B cell (primary cell): ENCODE measurements around the gene KLHL10.

ENCODE experiments used
- CTCF ChIP-seq: fragments of 200-600 bp; IDR thresholded peaks from one replicate; pipeline ENCODE4 v1.8.0; 2022; ENCODE audit warnings: antibody characterized with exemption, mild to moderate bottlenecking
- EZH2 ChIP-seq: IDR thresholded peaks from 2 replicates; pipeline ENCODE4 v1.6.1; 2012; ENCODE audit warnings: borderline replicate concordance, low read depth, mild to moderate bottlenecking, moderate library complexity, low read length; ENCODE audit not compliant: insufficient read depth, poor library complexity, severe bottlenecking

DNA sequence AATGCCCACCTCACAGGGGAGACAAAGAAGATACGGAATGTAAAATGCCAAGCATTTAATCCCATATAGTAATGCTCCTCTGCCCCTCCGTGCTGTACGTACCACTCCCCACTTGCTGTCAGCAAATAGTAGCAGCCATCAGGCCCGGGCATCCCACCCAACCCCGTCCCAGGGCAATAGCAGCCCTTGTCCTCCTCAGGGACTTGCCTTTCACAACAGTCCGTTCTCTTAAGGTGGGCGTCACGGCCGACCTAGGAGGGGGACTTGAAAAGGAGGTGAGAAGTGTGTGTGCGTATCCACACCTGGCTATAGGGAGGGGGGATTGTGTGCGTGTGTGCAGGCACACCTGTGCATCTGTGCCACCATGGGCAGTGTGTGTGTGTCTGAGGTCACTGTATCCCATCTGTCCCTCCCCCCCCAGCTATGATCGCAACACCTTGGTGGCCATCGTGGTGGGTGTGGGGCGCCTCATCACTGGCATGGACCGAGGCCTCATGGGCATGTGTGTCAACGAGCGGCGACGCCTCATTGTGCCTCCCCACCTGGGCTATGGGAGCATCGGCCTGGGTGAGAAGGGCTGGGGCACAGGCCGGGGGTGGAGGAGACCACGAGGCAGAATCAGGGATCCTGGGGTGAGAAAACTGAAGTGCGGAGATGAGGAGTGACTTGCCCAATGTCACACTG lies 20.8 kb upstream of the KLHL10 start:
- TF ChIP-seq CTCF: no peak
- no peak for TF ChIP-seq EZH2
